TTC549 (cell line): ENCODE results near the gene RHOB.
"Not testable (repeated sequence)": the region's sequence is repeated elsewhere in the genome, so short reads cannot be mapped to it uniquely, and the experiment has no call there.

Source experiments
- FAIRE-seq: peaks from 2 replicates; lab custom pipeline; 2012; peaks lifted over from hg19 to GRCh38; lab: Jason Lieb, UNC

RHOB gene

GRCh38 chr2:20476481-20476880 lies 29.6 kb downstream of the RHOB start:
- no peak for FAIRE-seq

DNA sequence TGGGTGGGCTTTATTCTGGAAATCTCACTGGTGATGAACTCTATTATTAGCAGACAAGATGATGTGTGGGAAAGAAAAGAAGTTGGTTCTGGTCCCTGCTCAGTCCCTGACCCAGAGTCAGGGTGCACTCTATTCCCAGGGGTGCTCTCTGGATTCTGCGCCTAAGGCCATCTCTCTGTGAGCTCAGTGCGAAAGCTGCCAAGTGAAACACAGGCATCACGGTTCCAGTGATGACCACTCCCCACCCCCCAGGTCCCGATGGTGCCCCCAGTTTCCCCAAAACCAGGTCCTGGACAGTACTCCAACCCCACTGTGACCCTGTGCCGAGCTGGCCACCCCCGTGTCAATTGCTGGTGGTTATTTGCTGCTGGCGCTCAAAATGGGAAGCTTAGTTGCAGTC lies 30.1 kb downstream of the RHOB start:
- FAIRE-seq: no peak

DNA sequence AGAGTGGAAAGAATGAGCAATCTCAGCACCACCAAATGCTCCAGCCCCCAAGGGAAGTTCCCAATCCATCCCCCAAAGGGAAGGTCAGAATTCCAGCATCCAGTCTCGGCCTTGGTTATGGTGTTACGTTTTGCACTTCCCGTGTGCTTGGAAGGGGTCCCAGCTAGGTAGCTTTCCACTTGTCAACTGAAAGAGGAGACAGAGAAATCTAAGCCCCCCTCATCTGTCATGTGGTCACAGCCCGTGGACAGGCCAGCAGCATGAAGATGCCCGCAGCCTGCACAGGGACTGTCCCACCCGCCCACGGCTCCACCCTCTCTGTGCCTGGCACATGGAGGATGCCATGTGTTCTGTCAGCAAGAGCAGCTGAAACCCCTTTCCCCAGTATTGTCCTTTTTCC lies 32.1 kb downstream of the RHOB start:
- no peak for FAIRE-seq

DNA sequence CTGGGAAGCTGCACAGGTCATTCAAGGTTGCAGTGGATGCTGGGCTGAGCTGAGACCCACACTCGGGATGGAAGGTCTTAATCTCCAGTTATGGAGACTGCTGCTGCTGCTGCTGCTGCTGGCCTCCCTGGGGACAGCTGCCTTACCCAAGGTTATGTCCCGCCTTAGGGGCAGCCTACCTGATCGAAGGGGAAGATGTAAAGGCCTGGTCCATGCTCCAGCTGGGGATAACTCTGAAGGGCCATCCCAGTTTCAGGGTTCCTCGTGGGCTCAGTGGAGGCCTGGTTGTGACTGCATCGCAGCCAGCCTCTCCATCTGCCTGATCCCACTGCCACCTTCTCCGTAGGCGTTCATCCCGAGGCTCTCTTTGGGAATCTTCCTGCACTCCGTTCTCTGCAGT lies 33.0 kb downstream of the RHOB start:
- no peak for FAIRE-seq

DNA sequence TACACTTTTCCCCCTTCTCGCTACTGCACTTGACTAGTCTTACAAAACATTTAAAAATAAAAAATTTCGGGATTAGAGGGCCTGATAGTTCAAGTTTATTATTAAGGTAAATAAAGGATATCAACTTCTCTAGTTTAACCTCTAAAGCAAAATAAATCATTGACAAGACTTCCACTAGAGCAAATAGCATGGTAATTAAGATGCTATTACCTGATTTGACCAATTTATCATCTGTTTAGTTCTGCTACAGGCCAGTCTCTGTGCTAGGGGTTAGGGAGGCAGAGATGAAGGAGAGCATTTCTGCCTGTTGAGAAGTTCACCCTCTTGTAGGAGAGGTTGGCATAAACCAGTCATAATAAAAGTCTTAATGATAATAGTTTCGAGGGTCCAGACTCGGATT lies 34.0 kb downstream of the RHOB start:
- no peak for FAIRE-seq

DNA sequence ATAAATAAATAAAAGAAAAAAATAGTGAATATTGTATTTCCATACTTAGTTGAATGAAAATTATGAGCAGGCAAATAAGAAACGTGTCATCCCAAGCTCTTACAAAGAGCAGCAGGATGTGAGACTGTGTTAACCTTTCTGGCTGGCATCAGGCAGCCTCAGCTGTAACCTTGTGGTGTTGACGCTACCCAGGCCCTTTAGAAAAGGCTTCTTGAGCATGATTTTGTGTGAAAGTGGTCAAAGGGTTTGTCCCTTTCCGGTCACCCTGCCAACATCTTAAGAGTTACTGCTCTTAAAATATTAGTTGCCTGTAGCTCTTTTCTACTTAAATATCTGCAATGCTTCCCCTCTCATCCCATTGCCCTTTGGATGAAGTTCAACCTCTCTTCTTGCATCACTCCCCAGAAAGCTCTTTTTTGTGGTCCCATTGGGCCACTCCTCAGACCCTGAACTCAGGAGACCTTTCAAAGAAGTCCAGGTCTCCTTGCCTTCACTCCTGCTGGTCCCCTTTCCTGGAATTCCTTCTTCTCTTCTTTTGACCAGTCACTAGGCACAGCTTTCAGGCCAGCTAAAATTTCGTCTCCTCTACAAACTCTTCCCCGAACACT lies 35.0 kb downstream of the RHOB start:
- FAIRE-seq: no peak

DNA sequence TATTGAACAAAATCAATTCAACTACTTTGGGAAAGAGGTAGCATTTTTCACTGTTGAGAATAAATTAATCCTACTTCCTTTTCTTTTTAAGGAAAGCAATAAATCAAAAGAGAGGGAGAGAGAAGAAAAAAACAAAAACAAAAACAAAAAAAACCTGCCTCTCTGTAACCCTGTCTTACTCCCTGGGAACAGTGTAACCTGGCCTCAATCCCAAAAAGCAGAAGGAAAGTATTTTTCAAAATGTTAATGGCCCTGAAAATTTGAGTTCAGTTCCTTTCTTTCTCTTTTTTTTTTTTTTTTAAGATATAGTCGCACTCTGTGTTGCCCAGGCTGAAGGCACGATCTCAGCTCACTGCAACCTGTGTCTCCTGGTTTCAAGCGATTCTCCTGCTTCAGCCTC lies 35.9 kb downstream of the RHOB start:
- FAIRE-seq: no peak

GRCh38 chr2:20483194-20483895 lies 36.5 kb downstream of the RHOB start:
- no peak for FAIRE-seq

- no peak for FAIRE-seq
These were observed 37.3 kb downstream of the RHOB start for GRCh38 chr2:20484034-20484617.

DNA sequence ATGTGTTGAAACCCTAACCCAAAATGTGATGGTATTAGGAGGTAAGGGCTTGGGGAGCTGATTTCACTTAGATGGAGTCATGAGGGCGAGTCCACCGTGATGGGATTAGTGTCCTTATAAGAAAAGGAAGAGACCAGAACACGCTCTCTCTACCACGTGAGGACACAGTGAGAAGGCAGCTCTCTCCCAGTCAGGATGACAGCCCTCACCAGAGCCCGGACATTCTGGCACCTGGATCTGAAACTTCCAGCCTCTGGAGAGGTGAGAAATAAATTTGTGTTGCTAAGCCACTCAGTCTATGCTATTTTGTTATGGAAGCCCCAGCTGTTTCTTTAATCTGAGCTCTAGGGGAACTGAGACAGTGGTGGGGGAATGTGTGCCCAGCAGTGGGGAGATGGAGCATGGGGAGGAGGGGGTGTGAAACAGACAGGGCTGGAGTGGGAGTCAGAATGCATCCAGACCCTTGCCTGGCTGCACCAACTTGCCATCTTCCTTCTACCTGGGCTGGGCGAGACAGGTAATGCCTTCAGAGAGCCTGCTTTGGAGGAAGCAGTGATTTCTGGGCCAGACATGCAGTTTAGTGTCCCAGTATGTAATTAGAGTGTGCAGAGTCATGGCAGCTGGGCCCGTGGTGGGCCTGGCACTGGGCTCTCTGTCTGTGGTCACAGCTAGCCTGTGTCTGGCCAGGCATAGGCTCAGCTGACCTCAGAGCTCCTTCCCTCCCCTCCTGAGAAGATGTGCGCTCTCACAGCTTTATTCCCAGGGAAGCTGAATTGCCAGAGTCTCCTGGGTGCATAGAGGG lies 38.1 kb downstream of the RHOB start:
- no peak for FAIRE-seq

DNA sequence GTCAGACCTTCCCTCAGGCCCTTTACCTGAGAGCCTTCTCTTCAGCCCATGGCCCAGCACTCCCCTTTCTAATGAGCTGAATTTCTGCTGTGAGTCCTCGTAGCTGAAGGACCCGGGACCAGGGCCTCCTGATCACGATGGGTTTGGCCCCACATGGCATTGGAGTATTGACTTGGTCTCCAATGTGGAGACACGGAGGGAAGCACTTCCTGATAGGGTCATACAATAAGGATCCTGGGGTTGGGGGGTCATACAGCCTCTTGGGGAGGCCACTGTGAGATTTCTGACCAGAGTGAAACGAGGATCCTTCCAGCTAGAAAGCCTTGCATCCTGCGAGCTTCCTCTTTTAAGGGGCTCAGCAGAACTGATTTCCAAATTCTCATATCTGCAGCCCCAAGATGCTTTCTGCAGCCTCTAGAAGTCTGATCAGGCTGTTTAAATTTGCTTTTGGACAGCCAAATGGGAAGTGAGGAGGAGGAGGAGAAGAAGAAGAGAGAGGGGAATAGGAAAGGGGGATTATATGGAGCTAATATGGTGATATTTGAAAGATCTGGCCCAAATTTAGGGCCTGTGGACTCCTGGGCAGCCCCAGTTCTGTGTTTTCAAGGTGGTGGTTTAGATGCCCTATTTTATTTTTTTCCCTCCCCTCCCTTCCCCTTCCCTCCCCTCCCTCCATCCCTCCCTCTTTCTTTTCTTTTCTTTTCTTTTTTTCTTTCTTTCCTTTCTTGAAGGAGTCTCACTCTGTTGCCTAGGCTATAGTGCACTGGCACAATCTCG lies 38.9 kb downstream of the RHOB start:
- FAIRE-seq: no peak

- FAIRE-seq: no peak
These were observed 39.7 kb downstream of the RHOB start for GRCh38 chr2:20486571-20486970.

GRCh38 chr2:20487030-20487391 lies 40.1 kb downstream of the RHOB start:
- FAIRE-seq: no peak

- FAIRE-seq: no peak
These were observed 40.7 kb downstream of the RHOB start for GRCh38 chr2:20487392-20488174.

- no peak for FAIRE-seq
These were observed 41.3 kb downstream of the RHOB start for GRCh38 chr2:20488201-20488641.

DNA sequence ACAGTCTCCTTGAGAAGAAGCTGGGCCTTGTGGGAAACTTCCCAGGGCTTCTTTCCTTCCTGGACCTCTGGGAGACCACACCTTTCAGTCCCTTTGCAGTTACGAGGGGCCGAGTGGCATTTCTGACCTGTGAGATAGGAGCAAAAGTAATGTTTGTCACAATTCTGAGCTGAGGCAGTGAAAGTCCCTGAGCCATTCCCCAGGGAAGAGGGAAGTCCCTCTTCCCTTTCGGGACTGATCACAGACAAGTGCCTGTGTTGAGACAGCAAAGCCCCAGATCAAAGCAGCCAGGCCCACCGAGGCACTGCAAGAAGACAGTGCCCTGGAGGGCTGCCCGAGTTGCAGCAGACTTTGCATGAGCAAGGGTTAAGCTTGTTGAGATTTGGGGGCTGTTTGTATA lies 41.9 kb downstream of the RHOB start:
- no peak for FAIRE-seq

DNA sequence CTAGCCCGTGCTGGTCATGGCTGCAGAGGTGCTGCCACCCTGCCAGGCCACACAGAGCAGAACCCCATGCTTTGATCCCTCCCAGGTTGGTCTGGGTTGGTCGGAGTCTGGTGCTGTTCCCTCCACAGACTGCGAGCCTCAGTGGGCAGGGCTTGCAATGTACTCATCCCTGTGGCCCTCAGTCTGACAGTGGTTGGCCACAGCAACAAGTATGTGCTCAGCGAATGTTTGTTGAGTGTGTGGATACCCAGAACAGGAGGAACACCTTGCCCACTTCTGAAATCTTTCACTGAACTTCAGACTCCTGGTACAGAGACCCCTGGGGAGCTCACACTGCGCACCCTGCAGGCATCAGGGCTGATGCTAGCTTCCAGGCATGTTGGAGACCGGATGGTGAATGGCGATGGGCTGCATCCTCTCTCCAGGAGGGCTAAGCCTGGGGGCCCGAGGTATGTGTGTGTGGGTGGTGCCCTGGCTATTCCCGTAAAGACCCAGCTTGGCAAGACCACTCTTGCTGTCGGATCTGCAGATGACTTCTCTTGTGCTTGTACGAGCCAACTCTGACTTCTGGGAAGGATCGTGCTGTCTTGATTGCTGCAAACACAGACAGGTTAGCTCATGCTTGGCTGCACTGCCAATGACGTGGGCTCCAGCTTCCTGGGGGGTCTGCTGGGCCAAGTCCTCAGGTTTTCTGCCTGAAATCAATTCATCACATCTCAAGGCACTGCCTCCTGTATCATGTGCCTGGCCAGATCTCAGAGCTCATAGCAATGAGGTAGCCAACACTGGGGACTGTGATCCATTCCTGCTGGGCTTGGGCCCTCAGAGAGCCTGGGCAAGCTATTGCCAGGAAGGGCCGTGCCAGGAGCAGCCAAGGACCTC lies 43.7 kb downstream of the RHOB start:
- FAIRE-seq: no peak

- FAIRE-seq: no peak
These were observed 45.1 kb downstream of the RHOB start for GRCh38 chr2:20491739-20492531.

DNA sequence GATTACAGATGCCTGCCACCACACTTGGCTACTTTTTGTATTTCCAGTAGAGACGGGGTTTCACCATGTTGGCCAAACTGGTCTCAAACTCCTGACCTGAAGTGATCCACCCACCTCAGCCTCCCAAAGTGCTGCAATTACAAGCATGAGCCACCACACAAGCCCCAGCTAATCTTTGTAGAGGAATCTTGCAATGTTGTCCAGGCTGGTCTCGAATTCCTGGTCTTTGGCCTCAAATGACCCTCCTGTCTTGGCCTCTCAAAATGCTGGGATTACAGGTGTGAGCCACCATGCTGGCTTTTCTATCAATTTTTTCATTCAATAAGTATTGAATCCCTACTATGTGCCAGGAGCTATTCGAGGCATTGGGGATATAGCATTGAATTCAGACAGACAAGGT lies 46.2 kb downstream of the RHOB start:
- not testable (repeated sequence) for FAIRE-seq

DNA sequence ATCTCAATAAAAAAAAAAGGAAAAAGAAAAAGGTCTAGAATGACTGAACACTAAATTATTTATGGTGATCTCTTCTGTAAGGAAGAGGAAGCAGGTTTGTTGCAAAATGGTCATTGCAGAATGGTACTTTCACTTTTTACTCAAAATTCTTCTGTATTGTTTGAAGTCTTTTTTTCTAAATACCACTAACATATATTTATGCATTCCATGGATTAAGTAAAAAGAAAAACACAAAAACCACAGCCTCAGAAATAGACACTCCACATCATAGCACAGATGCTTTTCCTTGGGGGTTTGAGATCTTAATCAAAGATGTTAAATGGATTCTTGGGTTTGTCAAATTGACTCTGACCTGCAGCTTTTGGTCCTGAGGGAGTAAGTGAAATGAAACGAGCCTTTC lies 47.4 kb downstream of the RHOB start:
- no peak for FAIRE-seq
